Measurements from ENCODE around the gene CACNG7.
A peak's percentile ranks its signal among the peaks of the same experiment; 100 is the strongest.

CACNG7 gene

DNA sequence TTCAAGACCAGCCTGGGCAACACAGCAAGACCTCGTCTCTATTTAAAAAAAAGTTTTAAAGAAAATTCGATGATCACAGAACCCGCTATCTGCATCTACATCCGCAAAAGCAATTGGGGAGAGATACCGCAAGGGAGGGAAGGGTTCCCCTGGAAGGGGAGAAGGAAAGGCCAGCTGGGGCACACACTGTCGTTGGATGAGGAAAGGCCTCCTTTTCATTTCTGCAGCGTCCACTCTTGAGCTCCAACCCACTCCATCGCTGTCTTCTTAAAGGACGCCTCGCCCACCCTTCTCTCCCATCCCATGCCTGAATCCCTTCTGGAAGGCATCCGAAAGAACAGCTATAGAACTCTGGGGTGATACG, 30.3 kb upstream of the CACNG7 start:
- TF ChIP-seq, protein P1, sequence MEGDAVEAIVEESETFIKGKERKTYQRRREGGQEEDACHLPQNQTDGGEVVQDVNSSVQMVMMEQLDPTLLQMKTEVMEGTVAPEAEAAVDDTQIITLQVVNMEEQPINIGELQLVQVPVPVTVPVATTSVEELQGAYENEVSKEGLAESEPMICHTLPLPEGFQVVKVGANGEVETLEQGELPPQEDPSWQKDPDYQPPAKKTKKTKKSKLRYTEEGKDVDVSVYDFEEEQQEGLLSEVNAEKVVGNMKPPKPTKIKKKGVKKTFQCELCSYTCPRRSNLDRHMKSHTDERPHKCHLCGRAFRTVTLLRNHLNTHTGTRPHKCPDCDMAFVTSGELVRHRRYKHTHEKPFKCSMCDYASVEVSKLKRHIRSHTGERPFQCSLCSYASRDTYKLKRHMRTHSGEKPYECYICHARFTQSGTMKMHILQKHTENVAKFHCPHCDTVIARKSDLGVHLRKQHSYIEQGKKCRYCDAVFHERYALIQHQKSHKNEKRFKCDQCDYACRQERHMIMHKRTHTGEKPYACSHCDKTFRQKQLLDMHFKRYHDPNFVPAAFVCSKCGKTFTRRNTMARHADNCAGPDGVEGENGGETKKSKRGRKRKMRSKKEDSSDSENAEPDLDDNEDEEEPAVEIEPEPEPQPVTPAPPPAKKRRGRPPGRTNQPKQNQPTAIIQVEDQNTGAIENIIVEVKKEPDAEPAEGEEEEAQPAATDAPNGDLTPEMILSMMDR (conservative IDR thresholded peaks at IDR 0.05; ENCODE audit: low read depth) = no peak
- POLR2A ChIA-PET (ENCODE audit: low non-redundant PET) = no interaction called here
- CTCF ChIA-PET = interaction anchor here (0.5 kb wide), 1 partner anchor 19 kb away, joined by 5 read pairs; no protein-coding TSS in a partner anchor
- no peak for DNase-seq (ENCODE audit: low spot score)
- H3K27ac ChIP-seq = peak overlapping the region; percentile 47

DNA sequence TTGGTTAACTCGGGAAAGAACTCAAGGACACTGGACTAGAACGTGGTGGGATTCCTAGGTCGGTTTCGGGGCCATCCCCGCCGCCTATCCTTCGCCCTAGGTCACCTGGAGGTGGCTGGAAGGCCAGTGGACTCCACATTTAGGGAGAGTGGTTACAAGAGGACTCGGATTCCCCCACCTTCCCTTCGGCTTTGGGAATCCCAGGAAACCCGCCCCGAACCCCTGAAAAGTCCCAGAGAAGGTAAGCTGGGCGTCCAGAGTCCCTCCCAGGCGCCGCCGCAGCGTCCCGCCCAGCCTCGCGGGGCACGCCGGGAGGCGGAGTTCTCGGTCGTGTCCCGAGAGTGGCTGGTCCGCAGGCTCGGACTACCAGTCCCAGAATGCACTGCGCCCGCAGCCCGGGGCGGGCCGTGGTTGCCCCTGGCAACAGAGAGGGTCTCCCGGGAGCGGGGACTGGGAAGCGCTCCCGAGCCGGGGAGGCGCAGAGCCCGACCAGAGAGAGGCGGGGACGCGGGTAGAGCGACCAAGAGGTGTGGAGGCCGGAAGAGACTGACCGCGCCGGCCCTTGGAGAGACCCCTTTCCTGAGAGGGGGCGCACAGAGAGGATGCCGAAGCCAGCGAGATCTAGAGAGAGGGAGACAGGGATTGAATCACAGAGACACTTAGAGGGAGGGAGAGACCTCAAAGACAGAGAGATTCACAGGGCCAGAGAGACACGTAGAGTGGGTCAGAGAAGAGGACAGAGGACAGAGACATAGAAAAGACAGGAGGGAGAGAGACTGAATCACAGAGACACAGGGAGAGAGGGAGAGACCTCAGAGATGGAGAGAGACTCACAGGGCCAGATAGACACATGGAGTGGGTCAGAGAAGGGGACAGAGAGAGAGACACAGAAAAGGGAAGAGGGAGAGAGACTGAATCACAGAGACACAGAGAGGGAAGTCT, 29.7 kb upstream of the CACNG7 start:
- peak; percentile 88 for DNase-seq (ENCODE audit: low spot score)
- H3K27ac ChIP-seq = peak overlapping the region; percentile 47
- TF ChIP-seq, protein P1 (conservative IDR thresholded peaks at IDR 0.05; ENCODE audit: low read depth) = no peak
- ChIA-PET CTCF (interaction anchor here (0.5 kb wide), 1 partner anchor 20 kb away, joined by 5 read pairs; no protein-coding TSS in a partner anchor), POLR2A (ENCODE audit: low non-redundant PET) (interaction anchor here (0.6 kb wide), 1 partner anchor 9 kb away, joined by 3 read pairs; no protein-coding TSS in a partner anchor)

DNA sequence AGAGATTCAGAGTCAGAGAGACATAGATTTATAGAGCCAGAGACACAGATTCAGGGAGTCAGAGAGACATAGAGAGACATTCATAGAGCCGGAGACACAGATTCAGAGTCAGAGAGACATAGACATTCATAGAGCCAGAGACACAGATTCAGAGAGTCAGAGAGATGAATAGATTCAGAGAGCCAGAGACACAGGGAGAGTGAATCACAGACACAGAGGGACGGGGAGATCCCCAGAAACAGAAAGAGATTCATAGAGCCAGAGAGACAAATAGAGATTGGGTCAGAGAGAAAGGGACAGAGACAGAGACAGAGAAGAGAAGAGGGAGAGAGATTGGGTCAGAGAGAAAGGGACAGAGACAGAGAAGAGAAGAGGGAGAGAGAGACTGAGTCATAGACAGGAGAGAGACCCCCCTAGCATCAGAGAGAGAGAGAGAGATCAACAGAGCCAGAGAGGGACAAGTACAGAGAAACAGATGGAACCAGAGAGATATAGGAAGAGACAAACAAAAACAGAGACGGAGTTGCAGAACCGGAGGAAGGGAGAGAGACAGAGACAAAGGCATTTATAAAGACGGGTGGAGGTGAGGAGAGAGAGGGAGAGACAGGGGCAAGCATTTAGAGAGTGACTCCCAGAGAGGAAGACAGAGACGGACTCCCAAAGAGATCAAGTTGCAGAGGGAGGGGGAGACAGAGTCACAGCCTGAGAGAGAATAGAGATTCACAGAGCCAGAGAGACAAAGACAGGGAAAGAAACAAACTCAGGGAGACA, 28.2 kb upstream of the CACNG7 start:
- CTCF ChIA-PET = interaction anchor here (1.1 kb wide), 1 partner anchor 14 kb away, joined by 3 read pairs; no protein-coding TSS in a partner anchor
- H3K27ac ChIP-seq = no peak overlapping the region
- no peak for DNase-seq (ENCODE audit: low spot score)
- TF ChIP-seq, protein P1 (conservative IDR thresholded peaks at IDR 0.05; ENCODE audit: low read depth) = no peak
- POLR2A ChIA-PET (ENCODE audit: low non-redundant PET) = no interaction called here

DNA sequence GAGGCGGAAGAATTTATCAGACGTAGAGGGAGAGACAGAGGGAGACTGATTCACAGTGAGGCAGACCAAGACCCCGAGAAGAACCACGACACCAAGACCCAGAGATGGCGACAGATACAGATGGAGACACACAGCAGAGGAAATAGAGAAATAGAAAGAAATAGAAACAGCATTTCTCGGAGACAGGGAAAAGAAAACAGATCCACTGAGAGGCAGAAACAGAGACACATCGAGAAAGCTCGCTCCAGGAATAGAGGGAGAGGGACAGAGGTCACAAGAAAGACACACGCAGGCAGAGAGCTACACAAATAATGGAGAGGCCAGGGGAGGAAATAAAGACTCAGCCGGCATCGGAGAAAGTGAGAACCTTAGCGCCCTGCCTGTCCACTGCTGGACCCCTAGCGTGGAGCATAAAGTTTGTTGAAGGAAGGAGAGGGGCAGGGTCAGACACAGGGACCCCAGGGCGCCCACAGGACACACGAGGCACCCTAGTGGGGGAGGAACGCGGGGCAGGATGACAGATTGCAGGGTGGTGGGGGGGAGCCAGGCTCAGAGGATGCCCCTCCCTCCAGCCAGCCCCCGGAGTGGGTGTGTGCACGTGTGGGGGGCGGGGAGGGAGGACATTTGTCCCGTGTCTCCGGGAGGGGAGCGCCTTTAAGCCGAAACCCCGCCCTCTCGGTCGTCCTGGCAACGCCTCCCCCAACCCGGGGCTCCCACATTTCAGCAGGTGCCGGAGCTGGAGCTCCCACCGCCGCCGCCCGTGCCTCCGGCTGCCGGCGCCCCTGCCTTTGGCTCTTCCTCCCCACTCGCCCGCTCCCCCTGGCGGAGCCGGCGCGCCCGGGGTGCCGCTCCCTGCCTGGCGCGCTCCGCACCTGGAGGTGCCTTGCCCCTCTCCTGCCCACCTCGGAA, 27.3 kb upstream of the CACNG7 start, which contains the start of gene PRKCG:
PRKCG (plus strand) TSS at position 716 of the 909 bp plus-strand sequence. CDS start 298 bp downstream, outside the sequence.
- DNase-seq (ENCODE audit: low spot score) = no peak
- POLR2A ChIA-PET (ENCODE audit: low non-redundant PET) = no interaction called here
- CTCF ChIA-PET = interaction anchor here (0.6 to 1.1 kb wide), 6 partner anchors 13 to 686 kb away, joined by 3 to 4 read pairs (median 3); no protein-coding TSS in a partner anchor
- no peak within 1 kb of the TSS for H3K27ac ChIP-seq
- TF ChIP-seq, protein P1 (conservative IDR thresholded peaks at IDR 0.05; ENCODE audit: low read depth) = peak; percentile 56

DNA sequence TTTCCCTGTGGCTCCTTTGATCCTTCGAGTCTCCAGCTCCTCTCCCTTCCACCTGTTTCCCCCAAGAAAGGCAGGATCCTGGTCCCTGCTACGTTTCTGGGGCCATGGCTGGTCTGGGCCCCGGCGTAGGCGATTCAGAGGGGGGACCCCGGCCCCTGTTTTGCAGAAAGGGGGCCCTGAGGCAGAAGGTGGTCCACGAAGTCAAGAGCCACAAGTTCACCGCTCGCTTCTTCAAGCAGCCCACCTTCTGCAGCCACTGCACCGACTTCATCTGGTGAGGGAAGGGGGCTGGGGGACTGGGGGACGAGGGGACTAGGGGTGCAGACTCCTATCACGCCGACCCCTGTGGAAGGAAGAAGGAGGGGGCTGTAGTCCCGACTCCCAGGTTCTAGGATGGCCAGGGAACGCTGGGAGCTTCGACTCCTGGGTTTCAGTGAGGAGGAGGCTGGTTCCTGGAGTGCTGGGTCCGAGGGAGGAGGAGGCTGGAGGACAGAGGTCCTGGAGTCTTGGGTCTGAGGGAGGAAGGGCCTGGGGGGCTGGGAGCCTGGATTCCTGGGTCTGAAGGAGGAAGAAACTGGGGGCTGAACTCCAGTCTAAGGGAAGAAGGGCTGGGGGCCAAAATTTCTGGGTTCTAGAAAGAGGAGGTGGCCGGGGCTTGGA, 26.6 kb upstream of the CACNG7 start:
- ChIA-PET POLR2A (ENCODE audit: low non-redundant PET) (no interaction called here), CTCF (interaction anchor here (0.6 to 0.8 kb wide), 4 partner anchors 40 to 687 kb away, joined by 3 to 4 read pairs (median 3); no protein-coding TSS in a partner anchor)
- TF ChIP-seq, protein P1 (conservative IDR thresholded peaks at IDR 0.05; ENCODE audit: low read depth) = peak; percentile 21
- H3K27ac ChIP-seq = no peak overlapping the region
- no peak for DNase-seq (ENCODE audit: low spot score)
